Effector memory CD4-positive, alpha-beta T cell (primary cell): Measurements from ENCODE around the gene KLHL41.
"Not testable (repeated sequence)": the region's sequence is repeated elsewhere in the genome, so short reads cannot be mapped to it uniquely, and the experiment has no call there.

Source experiments
- DNase-seq, 3 donors: peaks; one replicate each; pipeline ENCODE4 v3.0.0-alpha.2; 2020
- H3K27ac ChIP-seq: 2 replicates; pipeline ENCODE4 v1.7.0; 2013; ENCODE audit warnings: mild to moderate bottlenecking, low read length, moderate library complexity; ENCODE audit not compliant: insufficient read depth, poor library complexity, severe bottlenecking
- H3K27me3 ChIP-seq: replicated peaks from 2 replicates; pipeline ENCODE4 v1.7.0; 2013; ENCODE audit warnings: mild to moderate bottlenecking, low read length; ENCODE audit not compliant: insufficient read depth, control insufficient read depth, poor library complexity, severe bottlenecking
- H3K36me3 ChIP-seq: 2 replicates; pipeline ENCODE4 v1.7.0; 2013; ENCODE audit warnings: mild to moderate bottlenecking, low read length, moderate library complexity; ENCODE audit not compliant: control insufficient read depth, insufficient read depth
- H3K4me1 ChIP-seq: 2 replicates; pipeline ENCODE4 v1.7.0; 2013; ENCODE audit warnings: low read length, mild to moderate bottlenecking; ENCODE audit not compliant: control insufficient read depth, insufficient read depth, poor library complexity, severe bottlenecking
- H3K4me3 ChIP-seq: 2 replicates; pipeline ENCODE4 v1.7.0; 2013; ENCODE audit warnings: low read length, low read depth, mild to moderate bottlenecking; ENCODE audit not compliant: insufficient read depth, poor library complexity, severe bottlenecking
- H3K9me3 ChIP-seq: 2 replicates; pipeline ENCODE4 v1.7.0; 2013; ENCODE audit warnings: mild to moderate bottlenecking, low read length, moderate library complexity; ENCODE audit not compliant: control insufficient read depth

KLHL41 gene

GRCh38 chr2:169525434-169525833, 15.9 kb downstream of the KLHL41 start:
- Histone ChIP-seq H3K4me1 (no peaks in the 10 kb centered on the region), H3K9me3 (no peaks in the 10 kb centered on the region), H3K36me3 (peaks cover 5% of the 10 kb centered on the region), H3K27me3 (no peaks in the 10 kb centered on the region), H3K4me3 (no peak overlapping the region), H3K27ac (no peak overlapping the region)
- DNase-seq, result no peak

DNA sequence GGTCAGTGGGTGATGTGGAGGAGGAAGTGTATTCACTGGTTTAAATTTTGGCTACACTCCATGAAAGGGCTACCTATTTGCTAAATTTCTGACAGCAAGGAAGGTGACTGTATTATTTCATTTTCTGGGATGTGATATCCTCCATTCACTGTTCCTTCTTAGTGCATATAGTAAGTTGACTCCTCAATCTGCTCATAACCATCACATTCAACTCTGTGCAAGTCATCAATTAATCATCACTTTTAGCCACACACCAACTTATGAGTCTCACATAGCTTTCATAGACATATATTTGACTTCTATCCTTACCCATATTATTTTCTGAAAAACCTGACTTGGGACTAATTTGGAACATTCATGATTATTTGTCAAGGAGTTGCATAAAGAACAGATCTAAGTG, 16.9 kb downstream of the KLHL41 start:
- Histone ChIP-seq H3K4me3 (no peak overlapping the region), H3K9me3 (no peaks in the 10 kb centered on the region), H3K27me3 (no peaks in the 10 kb centered on the region), H3K36me3 (peaks cover 5% of the 10 kb centered on the region), H3K27ac (no peak overlapping the region), H3K4me1 (no peaks in the 10 kb centered on the region)
- no peak for DNase-seq

GRCh38 chr2:169528271-169528701, 18.8 kb downstream of the KLHL41 start:
- Histone ChIP-seq H3K4me1 (no peaks in the 10 kb centered on the region), H3K9me3 (no peaks in the 10 kb centered on the region), H3K27me3 (no peaks in the 10 kb centered on the region), H3K36me3 (peaks cover 5% of the 10 kb centered on the region), H3K27ac (no peak overlapping the region), H3K4me3 (no peak overlapping the region)
- DNase-seq, result peak; percentile 34 to 61 (median 36)

DNA sequence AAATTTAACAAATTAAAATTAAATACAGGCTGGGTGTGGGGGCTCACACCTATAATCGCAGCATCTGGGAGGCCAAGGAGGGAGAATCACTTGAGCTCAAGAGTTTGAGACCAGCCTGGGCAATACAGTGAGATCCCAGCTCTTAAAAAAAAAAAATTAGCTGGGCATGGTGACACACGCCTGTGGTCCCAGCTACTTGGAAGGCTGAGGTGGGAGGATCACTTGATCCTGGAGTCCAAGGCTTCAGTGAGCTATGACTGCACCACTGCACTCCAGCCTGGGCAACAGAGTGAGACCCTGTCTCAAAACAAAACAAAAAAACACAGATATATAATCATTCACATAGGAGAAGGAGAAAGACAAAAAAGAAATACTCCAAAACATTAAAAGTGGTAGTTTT, 30.0 kb downstream of the KLHL41 start:
- H3K36me3 ChIP-seq, result peaks cover 12% of the 10 kb centered on the region
- H3K4me1 ChIP-seq, H3K4me3 ChIP-seq, H3K27ac ChIP-seq, H3K27me3 ChIP-seq, DNase-seq, H3K9me3 ChIP-seq: not testable (repeated sequence)

- Histone ChIP-seq H3K4me3 (no peak overlapping the region), H3K36me3 (peaks cover 12% of the 10 kb centered on the region), H3K27me3 (no peaks in the 10 kb centered on the region), H3K9me3 (no peaks in the 10 kb centered on the region), H3K27ac (no peak overlapping the region), H3K4me1 (no peaks in the 10 kb centered on the region)
- no peak for DNase-seq
These were observed 30.6 kb downstream of the KLHL41 start for GRCh38 chr2:169540146-169540545.

- Histone ChIP-seq H3K4me3 (no peak overlapping the region), H3K27ac (no peak overlapping the region), H3K9me3 (no peaks in the 10 kb centered on the region), H3K4me1 (no peaks in the 10 kb centered on the region), H3K36me3 (peaks cover 12% of the 10 kb centered on the region), H3K27me3 (no peaks in the 10 kb centered on the region)
- no peak for DNase-seq
These were observed 32.9 kb downstream of the KLHL41 start for GRCh38 chr2:169542433-169542832.

DNA sequence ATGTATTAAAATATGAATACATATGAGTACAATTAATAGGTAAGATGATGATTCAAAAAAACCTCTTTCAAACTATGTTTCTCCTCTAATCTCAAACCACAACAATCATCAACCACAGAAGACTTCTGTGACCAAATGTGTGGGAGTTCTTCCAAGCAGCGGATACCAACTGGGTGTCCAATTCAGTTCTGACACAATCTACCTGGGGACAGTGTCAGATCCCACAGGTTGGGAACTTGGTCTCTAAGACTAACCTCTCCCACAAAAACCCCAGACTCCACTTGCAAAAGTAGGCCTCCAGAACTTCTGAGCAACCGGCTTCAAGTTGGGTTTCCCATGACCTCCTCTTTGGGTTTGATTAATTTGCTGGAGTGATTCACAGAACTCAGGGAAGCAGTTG, 37.3 kb downstream of the KLHL41 start:
- Histone ChIP-seq H3K36me3 (peaks cover 11% of the 10 kb centered on the region), H3K27me3 (no peaks in the 10 kb centered on the region)

DNA sequence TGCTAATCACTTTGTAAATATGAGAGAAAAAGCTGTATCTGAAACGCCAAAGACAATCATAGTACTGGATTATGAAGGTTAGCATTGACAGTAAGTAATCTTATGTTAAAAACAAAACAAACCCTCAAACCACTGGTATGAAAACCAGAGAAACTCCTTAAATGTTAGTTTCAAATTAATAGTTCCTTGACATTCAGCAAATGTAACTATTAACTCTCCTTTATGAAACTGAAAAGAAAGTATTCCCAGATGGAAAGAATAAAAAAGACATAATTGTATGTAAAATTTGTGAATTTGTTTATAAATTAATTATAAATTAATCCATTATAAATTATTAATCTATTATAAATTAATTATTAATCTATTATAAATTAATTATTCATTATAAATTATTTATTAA, 51.9 kb downstream of the KLHL41 start:
- no peaks in the 10 kb centered on the region for H3K4me1 ChIP-seq
- DNase-seq, result no peak
- no peak overlapping the region for H3K4me3 ChIP-seq
- H3K27me3 ChIP-seq, result no peaks in the 10 kb centered on the region
- no peaks in the 10 kb centered on the region for H3K9me3 ChIP-seq
- peaks cover 3% of the 10 kb centered on the region for H3K36me3 ChIP-seq
- no peak overlapping the region for H3K27ac ChIP-seq

More for the DNA sequence above, 37.3 kb downstream of the KLHL41 start:
- Histone ChIP-seq H3K27ac (no peak overlapping the region), H3K9me3 (no peaks in the 10 kb centered on the region), H3K4me1 (no peaks in the 10 kb centered on the region), H3K4me3 (no peak overlapping the region)
- no peak for DNase-seq

GRCh38 chr2:169562084-169562483, 52.6 kb downstream of the KLHL41 start:
- H3K9me3 ChIP-seq, H3K27ac ChIP-seq, H3K4me3 ChIP-seq: not testable (repeated sequence)

DNA sequence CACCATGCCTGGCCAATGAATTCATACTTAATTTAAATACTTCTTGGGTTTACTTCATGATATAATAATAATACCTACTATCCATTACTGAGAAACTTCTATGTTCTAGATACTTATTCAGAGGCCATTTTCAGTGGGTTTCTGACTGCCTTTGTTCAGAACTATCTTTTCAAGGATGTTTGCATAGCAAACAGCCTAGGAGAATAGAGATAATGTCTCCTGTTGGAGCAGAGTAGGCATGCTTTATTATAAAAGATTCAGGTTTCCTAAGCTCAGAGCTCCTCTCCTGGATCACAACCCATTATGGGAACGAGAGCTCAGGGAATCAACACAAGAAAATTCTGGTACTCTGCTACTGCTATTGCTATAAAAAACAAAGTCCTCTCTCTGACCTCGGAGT, 53.0 kb downstream of the KLHL41 start:
- Histone ChIP-seq H3K4me3 (no peak overlapping the region), H3K27me3 (no peaks in the 10 kb centered on the region), H3K27ac (no peak overlapping the region), H3K4me1 (no peaks in the 10 kb centered on the region), H3K9me3 (no peaks in the 10 kb centered on the region), H3K36me3 (peaks cover 3% of the 10 kb centered on the region)
- no peak for DNase-seq

More at GRCh38 chr2:169562084-169562483, 52.6 kb downstream of the KLHL41 start:
- not testable (repeated sequence) for H3K4me1 ChIP-seq, H3K36me3 ChIP-seq, H3K27me3 ChIP-seq, DNase-seq

- H3K4me1 ChIP-seq, result no peaks in the 10 kb centered on the region
- no peak overlapping the region for H3K4me3 ChIP-seq
- no peaks in the 10 kb centered on the region for H3K9me3 ChIP-seq
- no peak for DNase-seq
- H3K27me3 ChIP-seq, result no peaks in the 10 kb centered on the region
- H3K27ac ChIP-seq, result no peak overlapping the region
- peaks cover 9% of the 10 kb centered on the region for H3K36me3 ChIP-seq
These were observed 56.2 kb downstream of the KLHL41 start for GRCh38 chr2:169565686-169566085.
